Hematopoietic multipotent progenitor cell treated with erythropoietin and hydrocortisone succinate and interleukin-3 and kit ligand, for 17 days (in vitro differentiated cells): ENCODE measurements around the gene ELOA.
"Not testable (repeated sequence)": the region's sequence is repeated elsewhere in the genome, so short reads cannot be mapped to it uniquely, and the experiment has no call there.

Experiments
- DNase-seq: peaks from one replicate; pipeline ENCODE4 v3.0.0-alpha.2; 2015; ENCODE audit warnings: low spot score

The ELOA gene

DNA sequence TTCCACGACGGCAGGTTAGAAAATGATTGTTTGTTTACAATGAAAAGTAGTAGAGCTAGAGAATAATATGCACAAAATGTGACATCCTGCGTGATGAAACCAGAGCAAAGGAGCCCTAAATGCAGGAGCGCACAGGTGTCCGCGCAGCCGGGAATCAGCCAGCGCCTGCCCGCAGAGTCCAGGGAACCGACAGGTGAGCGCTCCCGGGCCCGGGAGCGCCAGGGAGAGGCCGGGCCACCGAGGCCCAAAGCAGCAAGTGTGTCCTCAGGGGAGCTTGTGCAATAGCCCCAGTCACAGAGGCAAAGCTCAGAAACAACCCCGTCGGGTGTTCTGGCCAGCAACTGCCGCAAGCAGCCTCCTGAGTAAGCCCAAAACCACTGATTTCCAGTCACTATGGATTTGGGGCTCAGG, 58.1 kb downstream of the ELOA start:
- DNase-seq: no peak

GRCh38 chr1:23801876-23802275, 58.6 kb downstream of the ELOA start:
- no peak for DNase-seq

DNA sequence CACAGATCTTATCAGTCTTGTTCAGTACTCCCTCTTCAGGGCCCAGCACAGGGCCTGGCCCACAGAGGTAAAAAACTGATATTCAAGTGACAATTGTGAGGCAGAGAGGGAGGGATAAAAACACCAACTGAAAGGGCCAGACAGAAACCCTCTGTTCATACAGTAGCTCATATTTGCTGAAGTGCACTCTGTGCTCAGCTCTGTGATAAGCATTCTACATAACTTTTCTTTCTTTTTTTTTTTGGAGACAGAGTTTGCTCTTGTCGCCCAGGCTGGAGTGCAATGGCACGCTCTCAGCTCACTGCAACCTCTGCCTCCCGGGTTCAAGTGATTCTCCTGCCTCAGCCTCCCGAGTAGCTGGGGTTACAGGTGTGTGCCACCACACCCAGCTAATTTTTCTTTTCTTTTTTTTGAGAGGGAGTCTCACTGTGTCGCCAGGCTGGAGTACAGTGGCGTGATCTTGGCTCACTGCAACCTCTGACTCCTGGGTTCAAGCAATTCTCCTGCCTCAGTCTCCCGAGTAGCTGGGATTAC, 59.6 kb downstream of the ELOA start:
- not testable (repeated sequence) for DNase-seq

DNA sequence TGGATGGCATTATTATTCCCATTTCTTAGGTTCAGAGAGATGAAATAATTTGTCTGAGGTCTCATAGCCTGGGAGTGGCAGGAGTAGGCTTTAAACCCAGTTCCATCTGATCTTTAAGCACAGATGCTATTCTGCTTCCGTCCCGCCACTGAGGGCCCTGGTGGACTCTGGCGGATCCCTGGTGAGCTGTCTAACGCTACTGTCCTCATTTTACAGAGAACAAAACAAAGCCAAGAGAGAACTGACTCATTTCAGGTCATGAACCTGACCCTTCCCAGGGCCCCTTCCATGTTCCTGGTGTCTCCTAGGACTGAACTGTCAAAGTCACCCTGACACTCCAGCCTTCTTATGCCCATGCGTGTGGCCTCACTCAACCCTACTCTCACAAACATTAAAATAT, 60.4 kb downstream of the ELOA start:
- no peak for DNase-seq

GRCh38 chr1:23804183-23804835, 61.0 kb downstream of the ELOA start:
- DNase-seq: no peak

DNA sequence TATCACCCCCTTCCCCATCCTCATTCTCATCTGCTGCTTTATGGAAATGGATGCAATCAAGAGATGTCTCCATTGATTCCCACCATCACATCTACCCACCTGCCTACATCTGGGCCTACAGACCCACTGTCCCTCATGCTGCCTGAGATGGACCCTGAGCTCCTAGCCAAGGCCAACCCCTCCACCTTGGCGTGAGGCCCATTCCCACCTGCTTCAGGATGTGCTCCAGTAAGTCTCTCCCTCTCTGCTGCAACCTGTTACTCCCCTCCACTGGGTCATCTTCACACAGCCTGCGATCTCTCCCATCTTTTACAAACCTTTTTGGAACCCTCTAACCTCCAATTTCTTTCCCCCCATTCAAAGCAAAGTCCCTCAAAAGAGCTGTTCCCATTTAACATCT, 61.8 kb downstream of the ELOA start:
- DNase-seq: no peak

GRCh38 chr1:23806280-23806679, 63.0 kb downstream of the ELOA start:
- DNase-seq: no peak

DNA sequence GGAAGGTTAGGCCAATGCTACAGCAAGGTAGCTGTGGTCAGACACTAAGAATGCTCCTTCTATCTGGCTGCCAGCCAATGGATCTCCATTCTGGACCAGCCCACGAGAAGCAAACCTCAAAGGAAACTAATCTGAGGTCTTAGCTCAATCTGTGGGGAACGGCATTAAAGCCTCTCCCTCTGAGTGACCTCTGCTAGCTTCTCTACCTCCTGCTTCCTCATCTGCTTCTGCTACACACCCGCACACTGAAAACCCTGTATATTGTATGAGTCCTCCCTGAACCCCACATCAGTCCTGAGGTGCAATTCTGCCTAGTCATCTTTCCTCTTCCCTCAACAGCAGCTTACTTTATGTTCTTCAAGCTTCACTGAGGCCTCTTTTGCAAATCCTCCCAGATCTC, 64.2 kb downstream of the ELOA start:
- DNase-seq: peak; percentile 45

GRCh38 chr1:23809751-23810171, 66.5 kb downstream of the ELOA start:
- DNase-seq: peak; percentile 90

DNA sequence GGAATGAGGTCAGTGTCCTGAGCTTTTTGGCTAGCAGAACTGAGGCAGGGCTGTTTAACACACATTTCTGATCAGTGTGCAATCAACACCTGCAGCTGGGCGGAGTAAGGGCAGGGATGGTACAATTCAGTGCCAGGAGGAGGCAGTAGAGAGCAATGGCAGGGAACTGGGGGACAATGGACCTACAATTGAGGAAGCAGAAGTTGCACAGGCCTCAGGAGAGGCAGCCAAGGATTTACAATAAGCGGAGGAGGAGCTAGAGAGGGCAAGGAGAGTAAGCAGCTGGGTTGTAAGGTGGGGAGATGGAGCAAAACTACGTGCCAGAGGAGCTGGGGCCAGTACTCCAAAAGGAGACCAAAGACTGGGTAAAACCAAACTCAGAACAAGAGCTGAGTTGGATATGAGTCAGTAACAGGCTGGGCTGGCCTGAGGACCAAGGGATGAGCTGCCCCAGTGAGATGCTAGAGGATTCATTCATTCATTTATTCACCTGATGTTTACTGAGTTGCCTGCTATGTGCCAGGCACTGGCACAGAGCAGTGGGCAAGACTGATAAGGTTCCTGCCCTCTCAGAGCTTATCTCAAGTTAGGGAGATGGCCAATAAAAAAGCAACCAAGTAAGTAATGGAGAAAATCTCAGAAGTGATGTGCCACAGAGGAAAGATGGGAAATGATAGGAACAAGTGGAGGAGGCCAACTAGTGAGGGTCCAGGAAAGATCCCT, 67.7 kb downstream of the ELOA start:
- DNase-seq: peak; percentile 81
